ENCODE results near the gene PROSER3. TPM values are rescaled to one million over a fixed set of nuclear protein-coding genes. Genes with fewer than 3 reads are reported as not detected.

PROSER3 gene
- polyA plus RNA-seq, 1 donor from 2014 or later = 1.2 TPM

- no peaks in the 10 kb centered on the region for H3K27me3 ChIP-seq (ENCODE audit: insufficient read depth, low read depth, low read length)
- no peaks in the 10 kb centered on the region for H3F3A ChIP-seq (ENCODE audit: insufficient read depth, low read length, poor library complexity, severe bottlenecking)
- H3K79me2 ChIP-seq (replicated peaks; ENCODE audit: insufficient read depth, low read length) = no peaks in the 10 kb centered on the region
- no peak overlapping the region for H3K27ac ChIP-seq (ENCODE audit: low read length)
- no peak overlapping the region for H3K9ac ChIP-seq (ENCODE audit: low read length)
- no peaks in the 10 kb centered on the region for H3K9me3 ChIP-seq (ENCODE audit: low read length)
- no peak overlapping the region for H2AFZ ChIP-seq (ENCODE audit: low read depth, low read length)
- H3K36me3 ChIP-seq (ENCODE audit: insufficient read depth, low read length) = no peaks in the 10 kb centered on the region
- no peak overlapping the region for H3K4me3 ChIP-seq (ENCODE audit: low read length)
- H3K4me2 ChIP-seq (ENCODE audit: low read length) = no peak overlapping the region
- no peak for TF ChIP-seq EZH2 (IDR thresholded peaks at IDR 0.05; ENCODE audit: borderline replicate concordance, insufficient read depth, low read length, poor library complexity, severe bottlenecking)
- TF ChIP-seq REST (IDR thresholded peaks at IDR 0.05; ENCODE audit: borderline replicate concordance) = no peak
- TF ChIP-seq RAD21 (conservative IDR thresholded peaks at IDR 0.05) = no peak
- no peak for TF ChIP-seq EP300 (conservative IDR thresholded peaks at IDR 0.05; ENCODE audit: poor library complexity, severe bottlenecking)
- no peak for TF ChIP-seq CTCF (IDR thresholded peaks at IDR 0.05; ENCODE audit: poor library complexity, severe bottlenecking)
- TF ChIP-seq MXI1 (conservative IDR thresholded peaks at IDR 0.05; ENCODE audit: poor library complexity, severe bottlenecking) = no peak
- TF ChIP-seq SMC3 (conservative IDR thresholded peaks at IDR 0.05; ENCODE audit: poor library complexity) = no peak
- TF ChIP-seq POLR2AphosphoS5 (IDR thresholded peaks at IDR 0.05) = no peak
- no peak for TF ChIP-seq TAF1 (IDR thresholded peaks at IDR 0.05; ENCODE audit: low read depth)
- H4K20me1 ChIP-seq (ENCODE audit: insufficient read depth) = no peaks in the 10 kb centered on the region
- no peaks in the 10 kb centered on the region for H3K9me2 ChIP-seq (ENCODE audit: insufficient read depth, low read length)
Measured at GRCh38 chr19:35731779-35732405, 26.1 kb upstream of the PROSER3 start.

- Histone ChIP-seq H3F3A (ENCODE audit: insufficient read depth, low read length, poor library complexity, severe bottlenecking) (no peaks in the 10 kb centered on the region), H3K4me2 (ENCODE audit: low read length) (no peak overlapping the region), H3K9me3 (ENCODE audit: low read length) (no peaks in the 10 kb centered on the region), H3K36me3 (ENCODE audit: insufficient read depth, low read length) (no peaks in the 10 kb centered on the region), H3K9me2 (ENCODE audit: insufficient read depth, low read length) (no peaks in the 10 kb centered on the region), H3K27me3 (ENCODE audit: insufficient read depth, low read depth, low read length) (no peaks in the 10 kb centered on the region), H3K27ac (ENCODE audit: low read length) (no peak overlapping the region), H3K79me2 (replicated peaks; ENCODE audit: insufficient read depth, low read length) (no peaks in the 10 kb centered on the region), H3K9ac (ENCODE audit: low read length) (no peak overlapping the region), H4K20me1 (ENCODE audit: insufficient read depth) (no peaks in the 10 kb centered on the region), H3K4me3 (ENCODE audit: low read length) (no peak overlapping the region), H2AFZ (ENCODE audit: low read depth, low read length) (no peak overlapping the region)
- TF ChIP-seq REST (IDR thresholded peaks at IDR 0.05; ENCODE audit: borderline replicate concordance) = no peak
- no peak for TF ChIP-seq POLR2AphosphoS5 (IDR thresholded peaks at IDR 0.05)
- TF ChIP-seq EP300 (conservative IDR thresholded peaks at IDR 0.05; ENCODE audit: poor library complexity, severe bottlenecking) = no peak
- TF ChIP-seq TAF1 (IDR thresholded peaks at IDR 0.05; ENCODE audit: low read depth) = no peak
- no peak for TF ChIP-seq RAD21 (conservative IDR thresholded peaks at IDR 0.05)
- no peak for TF ChIP-seq SMC3 (conservative IDR thresholded peaks at IDR 0.05; ENCODE audit: poor library complexity)
- no peak for TF ChIP-seq EZH2 (IDR thresholded peaks at IDR 0.05; ENCODE audit: borderline replicate concordance, insufficient read depth, low read length, poor library complexity, severe bottlenecking)
- TF ChIP-seq MXI1 (conservative IDR thresholded peaks at IDR 0.05; ENCODE audit: poor library complexity, severe bottlenecking) = no peak
- no peak for TF ChIP-seq CTCF (IDR thresholded peaks at IDR 0.05; ENCODE audit: poor library complexity, severe bottlenecking)
Measured at GRCh38 chr19:35732540-35733179, 25.3 kb upstream of the PROSER3 start.
